Muscle layer of colon (tissue), 2 donors: ENCODE results near the gene UBXN1.
A peak's percentile ranks its signal among the peaks of the same experiment; 100 is the strongest.

ENCODE experiments used
- H3K27ac ChIP-seq: one replicate; pipeline ENCODE4 v1.7.0; 2013; ENCODE audit warnings: low read depth, mild to moderate bottlenecking, low read length, moderate library complexity
- H3K27me3 ChIP-seq, 2 donors: one replicate each; pipeline ENCODE4 v1.7.0; 2013; ENCODE audit warnings: low read length in 2 of 2, mild to moderate bottlenecking in 2 of 2; ENCODE audit not compliant: insufficient read depth in 2 of 2, control insufficient read depth in 1 of 2
- H3K36me3 ChIP-seq: one replicate; pipeline ENCODE4 v1.7.0; 2013; ENCODE audit warnings: mild to moderate bottlenecking, low read length; ENCODE audit not compliant: insufficient read depth
- H3K4me1 ChIP-seq: one replicate; pipeline ENCODE4 v1.7.0; 2013; ENCODE audit warnings: mild to moderate bottlenecking, low read length; ENCODE audit not compliant: insufficient read depth
- H3K4me3 ChIP-seq, 2 donors: one replicate each; pipeline ENCODE4 v1.7.0; 2013; ENCODE audit warnings: low read length in 2 of 2, low read depth in 1 of 2, mild to moderate bottlenecking in 1 of 2, moderate library complexity in 1 of 2
- H3K9ac ChIP-seq: one replicate; pipeline ENCODE4 v1.7.0; 2013; ENCODE audit warnings: low read length
- H3K9me3 ChIP-seq: one replicate; pipeline ENCODE4 v1.7.0; 2013; ENCODE audit warnings: mild to moderate bottlenecking, low read length
- donor health status: abdominal sarcoma.
- donor health status: Adenocarcinoma of cecum.

UBXN1 gene

GRCh38 chr11:62678770-62679696 is at the start of gene UBXN1:
UBXN1 (minus strand) TSS chr11:62679073; CDS start chr11:62678923, 150 bp downstream.
- Histone ChIP-seq H3K27me3 (no peaks in the 10 kb centered on the region), H3K4me1 (peaks cover 10% of the 10 kb centered on the region), H3K36me3 (peaks cover 17% of the 10 kb centered on the region), H3K9ac (peak within 1 kb of the TSS; percentile 84), H3K4me3 (peak within 1 kb of the TSS; percentile 67 to 88), H3K27ac (peak within 1 kb of the TSS; percentile 89), H3K9me3 (no peaks in the 10 kb centered on the region)

GRCh38 chr11:62728171-62728988 is 49.5 kb upstream of the UBXN1 start, which contains the start of gene TTC9C:
TTC9C (plus strand) TSS chr11:62728486; CDS start chr11:62728849, 363 bp downstream.
- Histone ChIP-seq H3K4me3 (peak within 1 kb of the TSS; percentile 66 to 94), H3K27ac (peak within 1 kb of the TSS; percentile 90), H3K9me3 (no peaks in the 10 kb centered on the region), H3K4me1 (peaks cover 39% of the 10 kb centered on the region), H3K27me3 (no peaks in the 10 kb centered on the region), H3K9ac (peak within 1 kb of the TSS; percentile 86), H3K36me3 (peaks cover 17% of the 10 kb centered on the region)

GRCh38 chr11:62727872-62728170 is 48.9 kb upstream of the UBXN1 start:
- Histone ChIP-seq H3K4me3 (peak overlapping the region; percentile 61 to 94), H3K36me3 (peaks cover 18% of the 10 kb centered on the region), H3K9me3 (no peaks in the 10 kb centered on the region), H3K4me1 (peaks cover 40% of the 10 kb centered on the region), H3K27me3 (no peaks in the 10 kb centered on the region), H3K9ac (peak overlapping the region; percentile 86), H3K27ac (peak overlapping the region; percentile 90)

GRCh38 chr11:62727165-62727871 is 48.4 kb upstream of the UBXN1 start, which contains the start of gene HNRNPUL2:
HNRNPUL2 (minus strand) TSS chr11:62727457; CDS start chr11:62727156, 301 bp downstream.
- Histone ChIP-seq H3K4me1 (peaks cover 40% of the 10 kb centered on the region), H3K4me3 (peak within 1 kb of the TSS; percentile 66 to 94), H3K9ac (peak within 1 kb of the TSS; percentile 95), H3K27me3 (no peaks in the 10 kb centered on the region), H3K36me3 (peaks cover 20% of the 10 kb centered on the region), H3K27ac (peak within 1 kb of the TSS; percentile 90), H3K9me3 (no peaks in the 10 kb centered on the region)

- Histone ChIP-seq H3K9me3 (no peaks in the 10 kb centered on the region), H3K4me1 (peaks cover 40% of the 10 kb centered on the region), H3K36me3 (peaks cover 25% of the 10 kb centered on the region)
Measured at GRCh38 chr11:62726915-62727164, 48.0 kb upstream of the UBXN1 start.

GRCh38 chr11:62726156-62726914 is 47.5 kb upstream of the UBXN1 start:
- Histone ChIP-seq H3K27me3 (no peaks in the 10 kb centered on the region), H3K4me3 (peak overlapping the region; percentile 66 to 94), H3K9ac (peak overlapping the region; percentile 95), H3K36me3 (peaks cover 30% of the 10 kb centered on the region), H3K4me1 (peaks cover 40% of the 10 kb centered on the region), H3K27ac (peak overlapping the region; percentile 90), H3K9me3 (no peaks in the 10 kb centered on the region)

More at GRCh38 chr11:62726915-62727164, 48.0 kb upstream of the UBXN1 start:
- no peaks in the 10 kb centered on the region for H3K27me3 ChIP-seq
- H3K9ac ChIP-seq = peak overlapping the region; percentile 95
- H3K4me3 ChIP-seq = peak overlapping the region; percentile 66 to 94
- H3K27ac ChIP-seq = peak overlapping the region; percentile 90

- Histone ChIP-seq H3K27me3 (no peaks in the 10 kb centered on the region), H3K4me1 (peaks cover 40% of the 10 kb centered on the region), H3K27ac (peak overlapping the region; percentile 90), H3K36me3 (peaks cover 37% of the 10 kb centered on the region), H3K9me3 (no peaks in the 10 kb centered on the region), H3K9ac (peak overlapping the region; percentile 95), H3K4me3 (peak overlapping the region; percentile 66 to 94)
Measured at GRCh38 chr11:62725646-62726045, 46.8 kb upstream of the UBXN1 start.

GRCh38 chr11:62724171-62724570 is 45.3 kb upstream of the UBXN1 start:
- H3K9ac ChIP-seq = peak overlapping the region; percentile 95
- H3K4me1 ChIP-seq = peaks cover 29% of the 10 kb centered on the region
- no peaks in the 10 kb centered on the region for H3K27me3 ChIP-seq
- H3K27ac ChIP-seq = no peak overlapping the region
- H3K9me3 ChIP-seq = no peaks in the 10 kb centered on the region
- peaks cover 52% of the 10 kb centered on the region for H3K36me3 ChIP-seq
- peak overlapping the region in 1 of 2 donors; percentile 94 for H3K4me3 ChIP-seq

- no peaks in the 10 kb centered on the region for H3K9me3 ChIP-seq
- H3K36me3 ChIP-seq = peaks cover 74% of the 10 kb centered on the region
- no peak overlapping the region for H3K9ac ChIP-seq
- no peaks in the 10 kb centered on the region for H3K27me3 ChIP-seq
- peaks cover 29% of the 10 kb centered on the region for H3K4me1 ChIP-seq
- H3K27ac ChIP-seq = no peak overlapping the region
- no peak overlapping the region for H3K4me3 ChIP-seq
Measured at GRCh38 chr11:62721994-62722393, 43.1 kb upstream of the UBXN1 start.

- Histone ChIP-seq H3K4me3 (no peak overlapping the region), H3K9me3 (no peaks in the 10 kb centered on the region), H3K27ac (no peak overlapping the region), H3K27me3 (no peaks in the 10 kb centered on the region), H3K4me1 (peaks cover 16% of the 10 kb centered on the region), H3K36me3 (peaks cover 97% of the 10 kb centered on the region), H3K9ac (no peak overlapping the region)
Measured at GRCh38 chr11:62719302-62719978, 40.6 kb upstream of the UBXN1 start.
